M059J (cell line): ENCODE measurements around the gene EPHB3. TPM values are rescaled to one million over a fixed set of nuclear protein-coding genes. Genes with fewer than 3 reads are reported as not detected.

Source experiments
- DNase-seq: peaks from one replicate; pipeline ENCODE4 v3.0.0-alpha.2; 2012; ENCODE audit warnings: low read depth
- total RNA-seq: library from RNA; depleted of rRNA; stranded (reverse); fragments of >200 nt; shearing (Covaris generic); gene quantifications from 2 replicates; pipeline ENCODE4 v1.2.3, GENCODE V29; 2014

EPHB3 gene
- total RNA-seq, 1 experiment from 2014 or later, result 1.2 TPM

- no peak for DNase-seq
These were observed 18.3 kb upstream of the EPHB3 start for GRCh38 chr3:184543256-184543655.

GRCh38 chr3:184543843-184544512, 17.6 kb upstream of the EPHB3 start:
- DNase-seq, result peak; percentile 82

- no peak for DNase-seq
These were observed 17.1 kb upstream of the EPHB3 start for GRCh38 chr3:184544513-184544861.

- DNase-seq, result no peak
These were observed 15.8 kb upstream of the EPHB3 start for GRCh38 chr3:184545769-184546168.

- DNase-seq, result no peak
These were observed 15.3 kb upstream of the EPHB3 start for GRCh38 chr3:184546252-184546651.

GRCh38 chr3:184549796-184550577, 11.6 kb upstream of the EPHB3 start:
- no peak for DNase-seq

GRCh38 chr3:184551103-184551502, 10.5 kb upstream of the EPHB3 start:
- DNase-seq, result no peak

GRCh38 chr3:184551614-184552256, 9.8 kb upstream of the EPHB3 start:
- no peak for DNase-seq

- DNase-seq, result no peak
These were observed 9.3 kb upstream of the EPHB3 start for GRCh38 chr3:184552296-184552695.

GRCh38 chr3:184552863-184553262, 8.7 kb upstream of the EPHB3 start:
- no peak for DNase-seq

- no peak for DNase-seq
These were observed 8.2 kb upstream of the EPHB3 start for GRCh38 chr3:184553385-184553784.

- no peak for DNase-seq
These were observed 7.1 kb upstream of the EPHB3 start for GRCh38 chr3:184554461-184554860.

GRCh38 chr3:184556582-184557347, 4.8 kb upstream of the EPHB3 start:
- no peak for DNase-seq

GRCh38 chr3:184557348-184557950, 4.1 kb upstream of the EPHB3 start:
- no peak for DNase-seq

- no peak for DNase-seq
These were observed 2.9 kb upstream of the EPHB3 start for GRCh38 chr3:184558726-184559125.

- DNase-seq, result no peak
These were observed 2.2 kb upstream of the EPHB3 start for GRCh38 chr3:184559336-184559735.

- no peak for DNase-seq
These were observed 1.1 kb upstream of the EPHB3 start for GRCh38 chr3:184560531-184560930.

- peak; percentile 33 for DNase-seq
These were observed 610 bp downstream of the EPHB3 start for GRCh38 chr3:184561913-184562877.

GRCh38 chr3:184562878-184563560, 1.4 kb downstream of the EPHB3 start:
- no peak for DNase-seq

GRCh38 chr3:184563561-184563925, 2.0 kb downstream of the EPHB3 start:
- DNase-seq, result no peak
